Measurements from ENCODE around the gene FRMD5.

DNA sequence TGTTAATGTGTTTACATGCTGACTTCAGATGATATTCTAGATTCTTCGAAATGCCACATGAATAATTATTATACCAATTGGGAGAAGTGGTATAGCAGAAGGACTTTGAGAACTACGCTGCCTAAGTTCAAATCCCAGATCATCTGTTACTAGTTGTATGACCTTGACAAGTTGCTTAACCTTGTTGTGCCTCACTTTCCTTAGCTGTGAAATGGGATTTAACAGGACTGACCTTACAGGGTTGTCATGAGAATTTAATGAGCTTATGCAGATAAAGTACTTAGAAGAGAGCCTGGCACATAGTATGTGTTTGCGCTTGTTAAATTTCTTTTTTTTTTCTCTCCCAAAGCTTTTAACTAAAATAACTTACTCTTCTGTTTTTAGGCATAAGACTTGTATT is 343.8 kb downstream of the FRMD5 start:
- TF ChIP-seq, protein P1, sequence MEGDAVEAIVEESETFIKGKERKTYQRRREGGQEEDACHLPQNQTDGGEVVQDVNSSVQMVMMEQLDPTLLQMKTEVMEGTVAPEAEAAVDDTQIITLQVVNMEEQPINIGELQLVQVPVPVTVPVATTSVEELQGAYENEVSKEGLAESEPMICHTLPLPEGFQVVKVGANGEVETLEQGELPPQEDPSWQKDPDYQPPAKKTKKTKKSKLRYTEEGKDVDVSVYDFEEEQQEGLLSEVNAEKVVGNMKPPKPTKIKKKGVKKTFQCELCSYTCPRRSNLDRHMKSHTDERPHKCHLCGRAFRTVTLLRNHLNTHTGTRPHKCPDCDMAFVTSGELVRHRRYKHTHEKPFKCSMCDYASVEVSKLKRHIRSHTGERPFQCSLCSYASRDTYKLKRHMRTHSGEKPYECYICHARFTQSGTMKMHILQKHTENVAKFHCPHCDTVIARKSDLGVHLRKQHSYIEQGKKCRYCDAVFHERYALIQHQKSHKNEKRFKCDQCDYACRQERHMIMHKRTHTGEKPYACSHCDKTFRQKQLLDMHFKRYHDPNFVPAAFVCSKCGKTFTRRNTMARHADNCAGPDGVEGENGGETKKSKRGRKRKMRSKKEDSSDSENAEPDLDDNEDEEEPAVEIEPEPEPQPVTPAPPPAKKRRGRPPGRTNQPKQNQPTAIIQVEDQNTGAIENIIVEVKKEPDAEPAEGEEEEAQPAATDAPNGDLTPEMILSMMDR (conservative IDR thresholded peaks at IDR 0.05 in 1 of 2, IDR thresholded peaks at IDR 0.05 in 1 of 2; ENCODE audit: low read depth in 1 of 2, low read length in 2 of 2), result no peak
- no peak for TF ChIP-seq EZH2 (IDR thresholded peaks at IDR 0.05; ENCODE audit: low read length, missing control alignments)

All from fibroblast of lung (primary cell).